ENCODE results near the gene TRDMT1. TPM values are rescaled to one million over a fixed set of nuclear protein-coding genes. Genes with fewer than 3 reads are reported as not detected.

Gene TRDMT1
- total and polyA plus RNA-seq, 8 donors, result 6.6 to 18.4 (median 12.7) TPM

DNA sequence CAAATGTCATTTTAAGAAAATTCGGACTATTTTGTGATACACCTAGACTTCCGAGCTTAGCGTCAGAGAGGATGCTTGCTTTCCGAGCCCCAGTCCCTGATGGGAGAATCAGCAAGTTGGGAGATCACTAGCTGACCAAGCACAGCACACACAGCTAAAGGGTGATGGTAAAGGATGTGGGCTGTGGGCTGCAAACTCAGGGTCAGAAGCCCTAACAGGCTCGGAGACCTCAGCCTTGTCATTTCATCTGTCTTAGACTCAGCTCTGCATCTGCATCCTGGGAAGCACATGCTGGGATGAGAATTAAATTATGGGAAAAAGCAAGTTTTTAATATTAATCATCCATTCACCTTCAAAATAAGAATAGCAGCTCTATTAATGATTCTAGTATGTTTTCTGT lies 75.1 kb downstream of the TRDMT1 start:
- TF ChIP-seq, protein P1, sequence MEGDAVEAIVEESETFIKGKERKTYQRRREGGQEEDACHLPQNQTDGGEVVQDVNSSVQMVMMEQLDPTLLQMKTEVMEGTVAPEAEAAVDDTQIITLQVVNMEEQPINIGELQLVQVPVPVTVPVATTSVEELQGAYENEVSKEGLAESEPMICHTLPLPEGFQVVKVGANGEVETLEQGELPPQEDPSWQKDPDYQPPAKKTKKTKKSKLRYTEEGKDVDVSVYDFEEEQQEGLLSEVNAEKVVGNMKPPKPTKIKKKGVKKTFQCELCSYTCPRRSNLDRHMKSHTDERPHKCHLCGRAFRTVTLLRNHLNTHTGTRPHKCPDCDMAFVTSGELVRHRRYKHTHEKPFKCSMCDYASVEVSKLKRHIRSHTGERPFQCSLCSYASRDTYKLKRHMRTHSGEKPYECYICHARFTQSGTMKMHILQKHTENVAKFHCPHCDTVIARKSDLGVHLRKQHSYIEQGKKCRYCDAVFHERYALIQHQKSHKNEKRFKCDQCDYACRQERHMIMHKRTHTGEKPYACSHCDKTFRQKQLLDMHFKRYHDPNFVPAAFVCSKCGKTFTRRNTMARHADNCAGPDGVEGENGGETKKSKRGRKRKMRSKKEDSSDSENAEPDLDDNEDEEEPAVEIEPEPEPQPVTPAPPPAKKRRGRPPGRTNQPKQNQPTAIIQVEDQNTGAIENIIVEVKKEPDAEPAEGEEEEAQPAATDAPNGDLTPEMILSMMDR (IDR thresholded peaks at IDR 0.05), result no peak
- no peak for DNase-seq
- no peaks in the 10 kb centered on the region for H3K27me3 ChIP-seq
- H3K36me3 ChIP-seq, result no peaks in the 10 kb centered on the region
- no peak overlapping the region for H3K27ac ChIP-seq
- no peak for ATAC-seq
- H3K9me3 ChIP-seq, result no peaks in the 10 kb centered on the region
- H3K4me3 ChIP-seq, result no peak overlapping the region
- H3K4me1 ChIP-seq, result peaks cover 0 to 6% of the 10 kb centered on the region in 2 donors
- intact Hi-C loops (cut with DNase I), result no loop called here

DNA sequence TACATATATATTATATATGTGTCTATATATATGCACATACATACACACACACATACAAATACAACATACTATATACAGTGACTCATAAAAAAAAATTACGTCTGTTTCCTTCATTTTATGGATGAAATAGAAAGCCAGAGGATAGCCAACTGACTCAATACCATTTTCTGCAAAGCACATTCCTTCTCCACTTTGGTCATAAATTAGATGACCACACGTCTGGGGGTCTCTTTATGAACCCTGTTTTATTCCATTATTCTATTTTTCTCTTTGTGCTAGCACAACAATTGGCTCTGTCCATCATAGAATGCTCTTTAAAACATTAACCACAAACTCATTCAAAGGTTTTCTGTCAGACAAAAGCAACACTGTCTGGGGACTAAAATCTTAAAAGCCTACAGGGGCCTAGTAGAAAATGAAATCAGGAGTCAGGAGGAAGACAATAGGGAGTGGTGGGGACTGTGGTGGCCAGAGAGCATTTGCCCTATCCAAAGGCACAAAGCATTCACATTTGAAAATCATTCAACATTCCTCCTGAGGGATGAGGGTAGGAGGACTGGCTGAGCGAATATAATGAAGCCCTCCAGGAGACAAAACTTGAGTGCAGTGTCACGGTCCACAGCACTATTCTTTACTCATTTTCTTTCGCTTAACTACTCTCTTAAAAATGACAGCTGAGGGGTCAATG lies 76.1 kb downstream of the TRDMT1 start:
- DNase-seq (no peak), ATAC-seq (no peak)
- peaks cover 0 to 6% of the 10 kb centered on the region in 2 donors for H3K4me1 ChIP-seq
- no peaks in the 10 kb centered on the region for H3K36me3 ChIP-seq
- TF ChIP-seq, protein P1 (IDR thresholded peaks at IDR 0.05), result no peak
- H3K27me3 ChIP-seq, result no peaks in the 10 kb centered on the region
- intact Hi-C loops (cut with DNase I), result no loop called here
- H3K4me3 ChIP-seq, result no peak overlapping the region
- H3K9me3 ChIP-seq, result no peaks in the 10 kb centered on the region
- no peak overlapping the region for H3K27ac ChIP-seq

DNA sequence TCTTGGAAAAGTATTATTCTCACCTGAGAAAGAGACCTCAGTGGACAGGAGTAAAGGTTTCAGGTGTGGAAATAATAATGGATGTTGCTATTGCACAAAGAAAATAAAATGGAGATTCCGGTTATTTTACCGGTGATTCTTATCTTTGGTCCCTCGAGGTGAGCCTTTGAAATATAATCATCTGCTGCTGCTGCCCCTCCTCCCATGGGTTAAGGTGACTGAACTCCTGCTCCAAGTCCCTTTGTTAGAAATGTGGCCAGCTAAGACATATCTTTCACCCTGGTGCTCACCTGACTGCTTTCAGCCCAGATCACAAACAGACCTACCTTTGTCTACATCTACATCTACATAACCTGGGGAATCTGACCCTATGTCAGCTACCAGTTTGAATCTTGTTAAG lies 77.5 kb downstream of the TRDMT1 start:
- H3K9me3 ChIP-seq, result no peaks in the 10 kb centered on the region
- no peaks in the 10 kb centered on the region for H3K27me3 ChIP-seq
- H3K4me3 ChIP-seq, result no peak overlapping the region
- no peak overlapping the region for H3K27ac ChIP-seq
- DNase-seq, result no peak
- peaks cover 0 to 6% of the 10 kb centered on the region in 2 donors for H3K4me1 ChIP-seq
- no peak for ATAC-seq
- TF ChIP-seq, protein P1 (IDR thresholded peaks at IDR 0.05), result no peak
- no peaks in the 10 kb centered on the region for H3K36me3 ChIP-seq
- intact Hi-C loops (cut with DNase I), result no loop called here

DNA sequence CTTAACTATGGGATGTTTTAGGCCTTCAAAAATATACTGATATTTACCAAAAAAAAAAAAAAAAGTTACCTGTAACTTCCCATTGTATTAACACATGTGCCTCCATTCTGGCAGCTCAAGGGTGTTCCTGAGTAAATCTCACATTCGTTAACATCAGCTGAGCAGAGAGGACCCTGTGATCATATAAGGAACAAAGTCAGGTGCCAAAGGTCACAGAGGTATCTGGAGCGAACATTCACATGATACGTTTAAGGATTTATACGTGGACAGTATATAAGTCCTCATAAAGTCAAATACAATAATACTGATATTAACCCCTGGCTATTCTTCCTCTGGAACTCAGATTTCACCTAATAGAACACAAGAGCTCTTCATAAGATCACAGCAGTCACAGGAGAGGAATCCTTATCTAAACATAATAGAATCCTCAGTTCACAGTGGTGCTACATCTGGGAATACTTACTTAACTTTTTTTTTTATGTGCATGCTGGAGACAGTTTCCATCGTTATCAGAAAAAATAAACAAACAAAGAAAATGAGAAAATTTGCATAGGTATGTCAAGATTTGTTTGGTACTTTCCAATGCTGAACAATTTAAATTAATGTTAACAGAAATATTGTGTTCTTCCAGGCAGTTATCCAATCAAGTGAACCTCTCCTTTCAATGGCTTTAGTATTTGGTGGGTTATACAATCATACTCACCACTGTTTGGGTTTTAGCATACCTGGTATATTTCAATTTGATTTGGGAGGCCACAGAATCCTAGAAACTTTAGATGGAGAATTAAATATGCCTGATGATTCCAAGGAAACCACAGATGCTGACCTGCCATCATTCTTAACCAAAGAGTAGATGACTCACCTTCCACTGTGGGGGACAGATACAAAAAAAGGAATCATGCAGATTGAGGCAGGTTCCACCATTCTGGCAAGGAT lies 78.5 kb downstream of the TRDMT1 start:
- no peaks in the 10 kb centered on the region for H3K9me3 ChIP-seq
- H3K36me3 ChIP-seq, result no peaks in the 10 kb centered on the region
- intact Hi-C loops (cut with DNase I), result no loop called here
- no peak for DNase-seq
- H3K27me3 ChIP-seq, result no peaks in the 10 kb centered on the region
- TF ChIP-seq, protein P1 (IDR thresholded peaks at IDR 0.05), result no peak
- no peak overlapping the region for H3K27ac ChIP-seq
- H3K4me1 ChIP-seq, result peaks cover 0 to 5% of the 10 kb centered on the region in 2 donors
- ATAC-seq, result no peak
- no peak overlapping the region for H3K4me3 ChIP-seq

DNA sequence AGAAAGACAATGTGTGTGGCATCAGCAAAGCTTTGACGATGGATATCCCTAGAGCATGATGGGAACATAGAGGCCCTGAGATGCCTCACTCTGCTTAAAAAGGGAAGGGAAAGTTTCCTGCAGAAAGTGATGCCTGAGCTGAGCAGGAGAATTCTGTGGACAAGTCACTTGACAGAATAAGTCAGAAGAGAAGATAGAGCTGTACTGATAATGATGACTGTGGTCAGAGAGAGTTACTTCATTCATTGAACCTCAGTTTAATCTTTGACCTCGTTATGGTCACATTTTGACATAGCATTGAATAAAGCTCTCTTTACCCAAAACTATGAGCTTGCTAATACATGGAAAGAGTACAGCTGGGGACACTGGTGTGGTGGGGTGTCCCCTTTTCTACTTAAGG lies 79.4 kb downstream of the TRDMT1 start:
- no peaks in the 10 kb centered on the region for H3K27me3 ChIP-seq
- DNase-seq, result no peak
- H3K9me3 ChIP-seq, result no peaks in the 10 kb centered on the region
- no peak overlapping the region for H3K27ac ChIP-seq
- H3K4me1 ChIP-seq, result no peaks in the 10 kb centered on the region
- H3K4me3 ChIP-seq, result no peak overlapping the region
- ATAC-seq, result no peak
- TF ChIP-seq, protein P1 (IDR thresholded peaks at IDR 0.05), result no peak
- intact Hi-C loops (cut with DNase I), result no loop called here
- H3K36me3 ChIP-seq, result no peaks in the 10 kb centered on the region

Measured in left lung (tissue), 10 donors.